HCT116 (cell line): Measurements from ENCODE around the gene OTOGL.

Source experiments
- CBX3 ChIP-seq: IDR thresholded peaks from 2 replicates; pipeline ENCODE4 v1.6.1; 2012; ENCODE audit warnings: low read depth
- CTCF ChIP-seq, 3 experiments: fragments of 200-600 bp in 1 of 3; sonication (generic) in 1 of 3; IDR thresholded peaks in 2 of 3; conservative IDR thresholded peaks in 1 of 3; 2 replicates each; pipeline ENCODE4 v1.5.1; 2012 to 2017; ENCODE audit warnings: low read depth in 2 of 3, low read length in 2 of 3, antibody characterized with exemption in 1 of 3, borderline replicate concordance in 1 of 3, control low read depth in 1 of 3, mild to moderate bottlenecking in 1 of 3, mixed read lengths in 1 of 3, mixed run types in 1 of 3, moderate library complexity in 1 of 3; ENCODE audit not compliant: insufficient read depth in 1 of 3
- EGR1 ChIP-seq: IDR thresholded peaks from 2 replicates; pipeline ENCODE4 v1.6.1; 2012; ENCODE audit warnings: low read depth
- EZH2 ChIP-seq: fragments of 200-600 bp; sonication (generic); IDR thresholded peaks from 2 replicates; pipeline ENCODE4 v1.6.1; 2017; ENCODE audit warnings: antibody characterized with exemption, mixed run types
- EZH2phosphoT487 ChIP-seq: fragments of 200-600 bp; IDR thresholded peaks from 2 replicates; pipeline ENCODE4 v1.6.1; 2018; ENCODE audit warnings: antibody characterized with exemption, borderline replicate concordance
- POLR2A ChIP-seq: IDR thresholded peaks from 2 replicates; pipeline ENCODE4 v1.7.0; 2011; ENCODE audit warnings: borderline replicate concordance; ENCODE audit not compliant: insufficient read depth, insufficient read length; ENCODE audit errors: extremely low read depth
- POLR2AphosphoS5 ChIP-seq: IDR thresholded peaks from 2 replicates; pipeline ENCODE4 v1.6.1; 2011; ENCODE audit warnings: mild to moderate bottlenecking, low read depth, low read length, moderate library complexity
- RAD21 ChIP-seq: IDR thresholded peaks from 2 replicates; pipeline ENCODE4 v1.6.1; 2012; ENCODE audit warnings: low read depth, mild to moderate bottlenecking
- YY1 ChIP-seq: IDR thresholded peaks from 2 replicates; pipeline ENCODE4 v1.6.1; 2011; ENCODE audit warnings: low read length, low read depth, moderate library complexity, mild to moderate bottlenecking; ENCODE audit not compliant: insufficient replicate concordance; ENCODE audit errors: extremely low read depth
- ZBTB33 ChIP-seq: IDR thresholded peaks from 2 replicates; pipeline ENCODE4 v1.6.1; 2011; ENCODE audit warnings: mild to moderate bottlenecking, low read length, moderate library complexity; ENCODE audit not compliant: insufficient replicate concordance; ENCODE audit errors: extremely low read depth
- ZFX ChIP-seq: fragments of 450-650 bp; IDR thresholded peaks from 2 replicates; pipeline ENCODE4 v1.6.1; 2017
- TF ChIP-seq, protein P1 (sequence below): IDR thresholded peaks from 2 replicates; pipeline ENCODE4 v1.6.1; 2012
- TF ChIP-seq, protein P2 (sequence below): IDR thresholded peaks from 2 replicates; pipeline ENCODE4 v1.6.1; 2012; ENCODE audit warnings: low read depth

DNA sequence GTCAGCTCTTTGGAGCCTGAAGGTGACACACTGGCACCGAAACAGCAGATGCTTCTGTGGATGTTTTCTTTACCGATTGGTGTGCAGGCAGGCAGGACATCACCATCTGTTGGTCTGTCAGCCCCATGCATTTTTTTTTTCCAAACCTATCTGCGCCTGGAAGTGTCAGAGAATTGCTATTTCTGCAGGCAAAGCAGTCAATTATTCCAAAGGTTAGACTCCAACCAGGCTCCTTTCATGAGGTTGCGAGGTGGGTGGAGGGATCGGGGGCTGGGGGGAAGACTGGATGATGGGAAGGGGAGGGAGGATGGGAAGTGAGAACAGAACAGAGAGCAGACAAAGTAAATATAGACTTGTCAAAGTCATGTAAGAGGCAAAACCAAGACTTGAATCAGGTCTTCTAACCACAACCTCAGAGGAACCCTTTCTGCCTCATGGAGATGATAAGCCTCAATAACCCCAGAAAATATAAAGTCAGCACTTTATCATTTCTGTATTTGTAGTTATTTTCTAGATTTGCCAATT, 117.7 kb downstream of the OTOGL start:
- TF ChIP-seq POLR2A (no peak), CTCF (IDR thresholded peaks at IDR 0.05 in 2 of 3, conservative IDR thresholded peaks at IDR 0.05 in 1 of 3; ENCODE audit: borderline replicate concordance in 1 of 3, insufficient read depth in 1 of 3, low read depth in 2 of 3, low read length in 2 of 3) (no peak), RAD21 (no peak), POLR2AphosphoS5 (no peak), YY1 (no peak), EZH2 (no peak), ZFX (no peak), EZH2phosphoT487 (no peak), ZBTB33 (no peak), EGR1 (no peak), CBX3 (no peak)
- TF ChIP-seq, protein P1, sequence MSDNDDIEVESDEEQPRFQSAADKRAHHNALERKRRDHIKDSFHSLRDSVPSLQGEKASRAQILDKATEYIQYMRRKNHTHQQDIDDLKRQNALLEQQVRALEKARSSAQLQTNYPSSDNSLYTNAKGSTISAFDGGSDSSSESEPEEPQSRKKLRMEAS, result no peak
- TF ChIP-seq, protein P2, sequence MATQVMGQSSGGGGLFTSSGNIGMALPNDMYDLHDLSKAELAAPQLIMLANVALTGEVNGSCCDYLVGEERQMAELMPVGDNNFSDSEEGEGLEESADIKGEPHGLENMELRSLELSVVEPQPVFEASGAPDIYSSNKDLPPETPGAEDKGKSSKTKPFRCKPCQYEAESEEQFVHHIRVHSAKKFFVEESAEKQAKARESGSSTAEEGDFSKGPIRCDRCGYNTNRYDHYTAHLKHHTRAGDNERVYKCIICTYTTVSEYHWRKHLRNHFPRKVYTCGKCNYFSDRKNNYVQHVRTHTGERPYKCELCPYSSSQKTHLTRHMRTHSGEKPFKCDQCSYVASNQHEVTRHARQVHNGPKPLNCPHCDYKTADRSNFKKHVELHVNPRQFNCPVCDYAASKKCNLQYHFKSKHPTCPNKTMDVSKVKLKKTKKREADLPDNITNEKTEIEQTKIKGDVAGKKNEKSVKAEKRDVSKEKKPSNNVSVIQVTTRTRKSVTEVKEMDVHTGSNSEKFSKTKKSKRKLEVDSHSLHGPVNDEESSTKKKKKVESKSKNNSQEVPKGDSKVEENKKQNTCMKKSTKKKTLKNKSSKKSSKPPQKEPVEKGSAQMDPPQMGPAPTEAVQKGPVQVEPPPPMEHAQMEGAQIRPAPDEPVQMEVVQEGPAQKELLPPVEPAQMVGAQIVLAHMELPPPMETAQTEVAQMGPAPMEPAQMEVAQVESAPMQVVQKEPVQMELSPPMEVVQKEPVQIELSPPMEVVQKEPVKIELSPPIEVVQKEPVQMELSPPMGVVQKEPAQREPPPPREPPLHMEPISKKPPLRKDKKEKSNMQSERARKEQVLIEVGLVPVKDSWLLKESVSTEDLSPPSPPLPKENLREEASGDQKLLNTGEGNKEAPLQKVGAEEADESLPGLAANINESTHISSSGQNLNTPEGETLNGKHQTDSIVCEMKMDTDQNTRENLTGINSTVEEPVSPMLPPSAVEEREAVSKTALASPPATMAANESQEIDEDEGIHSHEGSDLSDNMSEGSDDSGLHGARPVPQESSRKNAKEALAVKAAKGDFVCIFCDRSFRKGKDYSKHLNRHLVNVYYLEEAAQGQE, result no peak
